Measurements from ENCODE around the gene ONECUT2. TPM values are rescaled to one million over a fixed set of nuclear protein-coding genes. Genes with fewer than 3 reads are reported as not detected.

ONECUT2 gene
- polyA plus RNA-seq, 3 donors, result 0.09 to 0.14 (median 0.13) TPM

- no peak for DNase-seq
Measured at GRCh38 chr18:57431002-57431382, 4.2 kb upstream of the ONECUT2 start.

- DNase-seq, result no peak
Measured at GRCh38 chr18:57431467-57432080, 3.6 kb upstream of the ONECUT2 start.

DNA sequence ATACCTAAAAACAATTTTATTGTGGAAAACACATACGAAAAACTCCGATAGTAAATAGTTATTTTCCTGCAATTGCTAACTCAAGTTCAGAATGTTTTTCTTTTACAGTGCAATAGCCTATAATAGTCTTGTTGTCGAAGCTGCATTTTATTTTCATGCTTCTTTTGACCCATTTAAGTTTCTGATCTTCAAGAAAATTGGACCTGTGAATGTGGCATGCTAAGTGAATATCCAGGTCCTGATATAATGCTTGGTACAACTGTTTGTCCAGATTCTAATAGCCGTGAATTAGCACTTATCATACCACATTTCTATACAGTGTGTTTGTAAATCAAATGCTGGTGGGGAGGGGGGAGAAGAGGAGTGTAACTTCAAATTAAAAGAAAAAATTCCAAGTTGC is 3.0 kb upstream of the ONECUT2 start:
- no peak for DNase-seq

- no peak for DNase-seq
Measured at GRCh38 chr18:57432751-57433400, 2.3 kb upstream of the ONECUT2 start.

DNA sequence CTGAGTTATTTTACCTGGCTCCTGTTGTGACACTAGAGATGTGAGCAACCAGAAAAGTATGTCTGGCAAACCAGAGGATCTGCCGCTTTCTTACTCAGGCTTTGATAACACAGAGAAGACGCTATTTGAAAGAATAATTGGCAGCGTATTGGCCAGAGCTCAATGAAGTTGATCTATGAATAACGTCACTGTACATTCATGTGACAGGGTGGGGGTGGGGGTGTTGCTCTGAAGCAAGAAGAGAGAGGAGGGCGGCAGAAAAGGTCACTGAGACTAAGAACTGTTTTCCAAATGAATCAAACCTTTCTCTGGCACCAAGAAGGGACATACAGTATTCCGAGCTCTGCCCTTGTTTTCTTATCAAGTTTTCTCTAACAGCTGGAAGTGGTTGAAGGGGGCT is 1.7 kb upstream of the ONECUT2 start:
- DNase-seq, result no peak

DNA sequence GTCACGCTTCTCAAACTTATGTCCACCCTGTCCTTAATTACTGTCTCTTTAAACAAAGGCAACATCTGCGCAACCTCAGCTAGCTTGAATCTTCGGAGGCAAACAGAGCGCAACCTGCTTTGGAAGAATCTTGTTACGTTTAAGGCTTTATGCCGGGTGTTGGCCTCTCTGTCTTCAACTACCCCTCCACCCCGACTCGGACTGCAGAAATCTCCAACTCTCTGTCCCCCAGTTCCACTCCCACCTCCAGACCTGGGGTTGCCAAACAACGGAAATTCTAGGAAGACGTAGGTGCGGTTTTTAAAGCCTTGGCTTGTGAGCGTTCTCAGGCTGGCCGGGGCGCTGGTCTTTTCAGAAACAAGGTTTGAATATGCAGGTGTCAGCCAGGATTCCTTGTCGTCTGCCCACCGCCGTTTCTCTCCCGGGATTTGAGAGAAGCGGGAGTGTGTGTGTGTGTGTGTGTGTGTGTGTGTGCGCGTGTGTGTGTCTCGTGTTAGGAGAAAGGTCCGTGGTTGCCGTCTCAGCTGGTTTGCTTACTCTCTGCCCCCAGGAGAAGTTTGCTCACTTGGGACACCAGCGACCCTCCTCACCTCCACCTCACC is 1.1 kb upstream of the ONECUT2 start:
- DNase-seq, result no peak

- DNase-seq, result no peak
Measured at GRCh38 chr18:57435846-57436190, 644 bp downstream of the ONECUT2 start.

GRCh38 chr18:57436191-57436964 is 1.2 kb downstream of the ONECUT2 start:
- no peak for DNase-seq

GRCh38 chr18:57436965-57437333 is 1.8 kb downstream of the ONECUT2 start:
- no peak for DNase-seq

DNA sequence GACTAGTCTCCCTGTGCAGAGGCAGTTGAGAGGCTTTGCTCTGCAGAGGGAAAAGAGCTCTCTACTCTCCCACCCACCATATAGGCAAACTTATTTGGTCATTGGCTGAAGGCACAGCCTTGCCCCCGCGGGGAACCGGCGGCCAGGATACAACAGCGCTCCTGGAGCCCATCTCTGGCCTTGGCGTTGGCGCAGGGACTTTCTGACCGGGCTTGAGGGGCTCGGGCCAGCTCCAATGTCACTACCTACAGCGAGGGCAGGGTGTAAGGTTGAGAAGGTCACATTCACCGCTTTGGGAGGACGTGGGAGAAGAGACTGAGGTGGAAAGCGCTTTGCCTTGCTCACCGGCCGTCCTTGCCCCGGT is 2.2 kb downstream of the ONECUT2 start:
- DNase-seq, result no peak

DNA sequence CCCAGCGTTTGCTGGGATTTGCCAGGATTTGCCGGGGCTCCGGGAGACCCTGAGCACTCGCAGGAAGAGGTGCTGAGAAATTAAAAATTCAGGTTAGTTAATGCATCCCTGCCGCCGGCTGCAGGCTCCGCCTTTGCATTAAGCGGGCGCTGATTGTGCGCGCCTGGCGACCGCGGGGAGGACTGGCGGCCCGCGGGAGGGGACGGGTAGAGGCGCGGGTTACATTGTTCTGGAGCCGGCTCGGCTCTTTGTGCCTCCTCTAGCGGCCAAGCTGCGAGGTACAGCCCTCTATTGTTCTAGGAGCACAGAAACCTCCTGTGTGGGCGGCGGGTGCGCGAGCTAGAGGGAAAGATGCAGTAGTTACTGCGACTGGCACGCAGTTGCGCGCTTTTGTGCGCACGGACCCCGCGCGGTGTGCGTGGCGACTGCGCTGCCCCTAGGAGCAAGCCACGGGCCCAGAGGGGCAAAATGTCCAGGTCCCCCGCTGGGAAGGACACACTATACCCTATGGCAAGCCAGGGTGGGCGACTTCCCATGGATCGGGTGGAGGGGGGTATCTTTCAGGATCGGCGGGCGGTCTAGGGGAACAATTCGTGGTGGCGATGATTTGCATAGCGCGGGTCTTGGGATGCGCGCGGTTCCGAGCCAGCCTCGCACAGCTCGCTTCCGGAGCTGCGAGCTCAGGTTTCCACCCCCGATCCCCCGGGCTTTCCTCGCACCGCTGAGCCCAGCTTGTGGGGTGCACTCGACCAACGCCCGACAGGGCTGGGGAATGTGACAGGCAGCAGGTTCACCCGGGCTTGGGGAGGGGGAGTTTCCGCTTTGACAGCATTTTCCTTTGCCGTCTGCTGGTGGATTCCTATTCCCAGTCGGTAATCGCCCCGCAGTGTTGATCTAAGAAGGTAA is 2.8 kb downstream of the ONECUT2 start:
- no peak for DNase-seq

GRCh38 chr18:57438743-57439608 is 3.8 kb downstream of the ONECUT2 start:
- DNase-seq, result no peak

DNA sequence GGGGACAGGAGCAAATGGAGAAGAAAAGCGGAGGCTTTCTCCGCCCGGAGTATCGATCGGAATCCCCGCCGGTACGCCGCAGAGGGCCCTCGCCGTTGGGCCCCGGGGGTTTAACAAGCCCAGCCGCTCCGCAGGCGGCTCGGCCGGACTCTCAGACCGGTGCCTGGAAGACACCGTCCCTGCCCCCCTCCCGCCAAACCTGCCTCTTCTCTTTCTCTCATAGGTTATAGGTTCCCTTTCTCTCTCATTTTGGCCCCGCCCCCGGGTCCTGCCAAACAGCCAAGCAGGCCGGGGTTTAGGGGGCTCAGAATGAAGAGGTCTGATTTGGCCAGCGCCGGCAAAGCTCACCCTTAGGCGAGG is 4.4 kb downstream of the ONECUT2 start:
- DNase-seq, result no peak

GRCh38 chr18:57439985-57440330 is 4.8 kb downstream of the ONECUT2 start:
- no peak for DNase-seq

GRCh38 chr18:57440331-57441070 is 5.3 kb downstream of the ONECUT2 start:
- DNase-seq, result no peak

DNA sequence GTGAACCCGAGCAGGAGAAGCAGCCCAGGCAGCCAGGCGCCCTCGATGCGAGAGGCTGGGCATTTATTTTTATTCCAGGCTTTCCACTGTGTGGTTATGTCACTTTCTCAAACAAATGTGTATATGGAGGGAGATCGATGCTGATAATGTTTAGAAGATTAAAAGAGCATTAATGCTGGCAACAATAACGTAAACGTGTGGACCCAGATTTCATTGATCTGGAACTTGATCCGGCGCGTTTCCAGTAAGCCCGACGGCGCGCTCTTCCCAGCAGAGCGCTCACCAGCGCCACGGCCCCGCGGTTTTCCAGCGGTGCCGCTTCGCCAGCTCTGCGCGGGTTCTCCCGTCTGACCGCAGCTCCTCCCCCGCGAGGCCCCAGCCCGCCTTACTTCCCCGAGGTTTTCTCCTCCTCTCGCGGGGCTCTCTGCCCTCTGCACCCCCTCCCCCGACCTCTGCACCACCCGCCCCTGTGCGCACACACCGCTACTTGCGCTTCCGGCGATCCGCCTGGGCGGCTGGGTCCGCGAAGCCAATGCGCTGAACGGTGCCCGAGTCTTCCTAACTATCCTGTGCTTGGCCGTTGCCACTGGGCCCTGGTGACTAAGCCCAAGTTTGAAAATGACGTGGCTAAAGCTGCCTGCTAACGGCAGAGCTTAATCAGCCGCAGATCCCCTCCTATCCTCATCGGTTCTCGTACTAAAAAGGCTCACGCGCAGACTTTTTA is 6.1 kb downstream of the ONECUT2 start:
- DNase-seq, result no peak

- DNase-seq, result no peak
Measured at GRCh38 chr18:57443247-57443646, 8.1 kb downstream of the ONECUT2 start.

GRCh38 chr18:57443702-57444101 is 8.5 kb downstream of the ONECUT2 start:
- no peak for DNase-seq

DNA sequence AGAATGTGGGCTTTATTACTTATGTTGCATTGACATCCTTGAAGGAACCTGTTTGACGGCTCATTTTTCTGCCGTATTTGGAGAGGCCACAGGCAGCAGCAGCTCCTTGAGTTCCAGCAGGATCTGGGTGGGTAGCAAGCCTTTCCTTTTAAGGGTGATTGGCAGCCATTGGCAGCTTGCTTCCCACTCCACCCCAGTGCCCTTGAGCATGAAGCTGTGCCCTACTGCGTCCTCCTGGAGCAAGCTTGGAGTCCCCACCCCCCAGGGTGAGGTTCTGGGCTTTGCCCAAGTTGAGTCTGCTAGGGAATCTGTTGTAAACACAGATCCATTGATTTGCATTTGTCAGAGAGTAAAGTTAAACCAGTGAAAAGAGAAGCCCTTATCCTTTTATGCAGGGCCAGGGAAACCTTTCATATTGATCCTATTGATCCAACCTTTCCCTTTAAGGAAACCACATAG is 9.2 kb downstream of the ONECUT2 start:
- DNase-seq, result no peak

Measured in renal pelvis (tissue), 4 donors.